GM18526 (cell line): ENCODE results near the gene SKI.

ENCODE experiments used
- POLR2A ChIP-seq: IDR thresholded peaks from 3 replicates; pipeline ENCODE4 v1.6.1; 2011; ENCODE audit not compliant: insufficient read length; ENCODE audit errors: extremely low read depth

The SKI gene

GRCh38 chr1:2356911-2357845, 129.1 kb downstream of the SKI start:
- TF ChIP-seq POLR2A, result no peak

GRCh38 chr1:2358072-2358471, 130.0 kb downstream of the SKI start:
- no peak for TF ChIP-seq POLR2A

- TF ChIP-seq POLR2A, result no peak
Measured at GRCh38 chr1:2358651-2359640, 130.8 kb downstream of the SKI start.
